Urinary bladder (tissue), 4 donors: ENCODE measurements around the gene FMO5. TPM values are rescaled to one million over a fixed set of nuclear protein-coding genes. Genes with fewer than 3 reads are reported as not detected.

Source experiments
- DNase-seq: peaks from one replicate; pipeline ENCODE4 v3.0.0-alpha.2; 2015; ENCODE audit errors: extremely low spot score
- H3K27ac ChIP-seq: one replicate; pipeline ENCODE4 v1.5.1; 2013; ENCODE audit warnings: low read depth, mild to moderate bottlenecking, moderate library complexity
- H3K36me3 ChIP-seq: one replicate; pipeline ENCODE4 v1.6.1; 2013; ENCODE audit warnings: mild to moderate bottlenecking, moderate library complexity; ENCODE audit not compliant: insufficient read depth
- H3K4me1 ChIP-seq: one replicate; pipeline ENCODE4 v1.6.1; 2013; ENCODE audit warnings: mild to moderate bottlenecking, moderate library complexity; ENCODE audit not compliant: insufficient read depth
- H3K4me3 ChIP-seq: one replicate; pipeline ENCODE4 v1.5.1; 2013; ENCODE audit warnings: low read depth, low read length
- WGBS: extraction: QIAGEN DNeasy Blood & Tissue Kit; methylation state at CpG from one replicate; pipeline ENCODE4 v1.1.7; 2013; 5-methylcytosine and 5-hydroxymethylcytosine counted together
- polyA plus RNA-seq: library from polyadenylated mRNA; stranded (reverse); fragments of 200-250 nt; gene quantifications from one replicate; pipeline ENCODE4 v1.2.3, GENCODE V29; 2013
- total RNA-seq: library from RNA; depleted of rRNA; stranded (reverse); fragments of >200 nt; gene quantifications from one replicate; pipeline ENCODE4 v1.2.3, GENCODE V29; 2014
- donor health status: healthy with polysubstance abuse.
- donor health status: healthy.

FMO5 gene
- total RNA-seq (9.5 TPM), polyA plus RNA-seq (4.8 TPM)

- H3K36me3 ChIP-seq: no peaks in the 10 kb centered on the region
- DNase-seq: peak; percentile 35
- H3K4me3 ChIP-seq: peak within 1 kb of the TSS; percentile 37
- peaks cover 4% of the 10 kb centered on the region for H3K4me1 ChIP-seq
- WGBS: under 1% methylated on average over 17 of the region's 17 CpGs
- H3K27ac ChIP-seq: no peak within 1 kb of the TSS
Measured at GRCh38 chr1:147225193-147225730, at the start of gene FMO5. FMO5 (minus strand) TSS chr1:147225339; CDS start chr1:147225029, 310 bp downstream.

- peak; percentile 15 for DNase-seq
- peaks cover 9% of the 10 kb centered on the region for H3K36me3 ChIP-seq
- H3K4me1 ChIP-seq: no peaks in the 10 kb centered on the region
- no peak overlapping the region for H3K4me3 ChIP-seq
- H3K27ac ChIP-seq: peak overlapping the region; percentile 56
- WGBS: 40% methylated on average over 6 of the region's 6 CpGs
Measured at GRCh38 chr1:147273409-147274336, 48.5 kb upstream of the FMO5 start.

GRCh38 chr1:147272042-147272441, 46.9 kb upstream of the FMO5 start:
- Histone ChIP-seq H3K4me1 (no peaks in the 10 kb centered on the region), H3K4me3 (no peak overlapping the region), H3K27ac (no peak overlapping the region), H3K36me3 (peaks cover 8% of the 10 kb centered on the region)
- WGBS: 58% methylated on average over 3 of the region's 3 CpGs
- DNase-seq: no peak

- no peak for DNase-seq
- H3K4me1 ChIP-seq: no peaks in the 10 kb centered on the region
- H3K27ac ChIP-seq: no peak overlapping the region
- 59% methylated on average over 2 of the region's 2 CpGs for WGBS
- H3K36me3 ChIP-seq: peaks cover 7% of the 10 kb centered on the region
- H3K4me3 ChIP-seq: no peak overlapping the region
Measured at GRCh38 chr1:147270721-147271120, 45.6 kb upstream of the FMO5 start.

- no peak for DNase-seq
- Histone ChIP-seq H3K27ac (no peak overlapping the region), H3K4me1 (no peaks in the 10 kb centered on the region), H3K36me3 (peaks cover 7% of the 10 kb centered on the region), H3K4me3 (no peak overlapping the region)
- 93% methylated on average over 4 of the region's 4 CpGs for WGBS
Measured at GRCh38 chr1:147267711-147268110, 42.6 kb upstream of the FMO5 start.

- Histone ChIP-seq H3K27ac (no peak overlapping the region), H3K4me1 (no peaks in the 10 kb centered on the region), H3K4me3 (no peak overlapping the region), H3K36me3 (peaks cover 7% of the 10 kb centered on the region)
- 95% methylated on average over 5 of the region's 5 CpGs for WGBS
- DNase-seq: no peak
Measured at GRCh38 chr1:147266381-147266780, 41.2 kb upstream of the FMO5 start.

- no peak for DNase-seq
- Histone ChIP-seq H3K36me3 (peaks cover 7% of the 10 kb centered on the region), H3K27ac (no peak overlapping the region), H3K4me1 (no peaks in the 10 kb centered on the region), H3K4me3 (no peak overlapping the region)
- WGBS: 90% methylated on average over 3 of the region's 3 CpGs
Measured at GRCh38 chr1:147264158-147264768, 39.1 kb upstream of the FMO5 start.

GRCh38 chr1:147260956-147261355, 35.8 kb upstream of the FMO5 start:
- Histone ChIP-seq H3K27ac (no peak overlapping the region), H3K36me3 (no peaks in the 10 kb centered on the region), H3K4me3 (no peak overlapping the region), H3K4me1 (no peaks in the 10 kb centered on the region)
- DNase-seq: no peak
- WGBS: 98% methylated on average over 4 of the region's 4 CpGs

GRCh38 chr1:147252540-147252939, 27.4 kb upstream of the FMO5 start:
- WGBS: 97% methylated on average over 9 of the region's 9 CpGs
- H3K27ac ChIP-seq: no peak overlapping the region
- no peak for DNase-seq
- no peaks in the 10 kb centered on the region for H3K4me1 ChIP-seq
- H3K36me3 ChIP-seq: no peaks in the 10 kb centered on the region
- H3K4me3 ChIP-seq: no peak overlapping the region

GRCh38 chr1:147247656-147248238, 22.6 kb upstream of the FMO5 start:
- no peak overlapping the region for H3K4me3 ChIP-seq
- 84% methylated on average over 4 of the region's 4 CpGs for WGBS
- no peaks in the 10 kb centered on the region for H3K36me3 ChIP-seq
- DNase-seq: no peak
- H3K4me1 ChIP-seq: no peaks in the 10 kb centered on the region
- no peak overlapping the region for H3K27ac ChIP-seq

- 53% methylated on average over 2 of the region's 2 CpGs for WGBS
- H3K4me3 ChIP-seq: no peak overlapping the region
- no peak for DNase-seq
- no peaks in the 10 kb centered on the region for H3K4me1 ChIP-seq
- H3K27ac ChIP-seq: no peak overlapping the region
- H3K36me3 ChIP-seq: no peaks in the 10 kb centered on the region
Measured at GRCh38 chr1:147246910-147247655, 21.9 kb upstream of the FMO5 start.

GRCh38 chr1:147246044-147246690, 21.0 kb upstream of the FMO5 start:
- Histone ChIP-seq H3K27ac (no peak overlapping the region), H3K36me3 (no peaks in the 10 kb centered on the region), H3K4me1 (no peaks in the 10 kb centered on the region), H3K4me3 (no peak overlapping the region)
- DNase-seq: no peak
- WGBS: 95% methylated on average over 2 of the region's 2 CpGs

GRCh38 chr1:147245586-147246021, 20.5 kb upstream of the FMO5 start:
- H3K36me3 ChIP-seq: no peaks in the 10 kb centered on the region
- WGBS: 85% methylated on average over 3 of the region's 3 CpGs
- H3K4me1 ChIP-seq: no peaks in the 10 kb centered on the region
- no peak for DNase-seq
- no peak overlapping the region for H3K27ac ChIP-seq
- no peak overlapping the region for H3K4me3 ChIP-seq
